Endothelial cell of umbilical vein (primary cell): Measurements from ENCODE around the gene ELAC2. TPM values are rescaled to one million over a fixed set of nuclear protein-coding genes. Genes with fewer than 3 reads are reported as not detected.

ENCODE experiments used
- BruUV-seq: library from RNA; stranded (reverse); fragments of 400-500 nt; replicated peaks from 2 replicates; lab custom pipeline; 2021; lab: Mats Ljungman, UMichigan
- CTCF ChIA-PET: fragments of 300-600, 350-600 bp; sonication (Branson Sonifier 250); formaldehyde crosslinking; loops from one replicate; lab custom pipeline; 2021; ENCODE audit warnings: antibody characterized with exemption, inconsistent platforms; lab: Charles Lee
- POLR2A ChIA-PET: fragments of 300-600, 350-600 bp; sonication (Branson Sonifier 250); formaldehyde crosslinking; loops from one replicate; lab custom pipeline; 2021; ENCODE audit warnings: antibody characterized with exemption, inconsistent platforms; lab: Charles Lee
- DNase-seq: peaks from one replicate; pipeline ENCODE4 v3.0.0-alpha.2; 2011; ENCODE audit warnings: low read depth, low spot score
- FAIRE-seq: peaks from 2 replicates; lab custom pipeline; 2011; peaks lifted over from hg19 to GRCh38; lab: Jason Lieb, UNC
- H2AFZ ChIP-seq: 2 replicates; pipeline ENCODE4 v1.6.0; 2012; ENCODE audit warnings: low read depth, low read length, control low read depth, inconsistent platforms
- H3K27ac ChIP-seq: 2 replicates; pipeline ENCODE4 v1.5.1; 2011; ENCODE audit warnings: low read depth, mild to moderate bottlenecking, control low read depth, low read length, moderate library complexity; ENCODE audit not compliant: insufficient read depth
- H3K27me3 ChIP-seq, 2 experiments: 2 replicates each; pipeline versions ENCODE4 v1.6.0 to v1.6.1; 2011; ENCODE audit warnings: low read length in 2 of 2, mixed read lengths in 1 of 2; ENCODE audit not compliant: control insufficient read depth in 2 of 2, insufficient read depth in 2 of 2
- H3K36me3 ChIP-seq, 2 experiments: 2 replicates in 1 of 2; 3 replicates in 1 of 2; pipeline ENCODE4 v1.5.1; 2011; ENCODE audit warnings: low read length in 2 of 2, mild to moderate bottlenecking in 1 of 2, moderate library complexity in 1 of 2; ENCODE audit not compliant: control insufficient read depth in 2 of 2, insufficient read depth in 2 of 2; ENCODE audit errors: extremely low read depth in 1 of 2
- H3K4me1 ChIP-seq: 3 replicates; pipeline ENCODE4 v1.5.1; 2011; ENCODE audit warnings: mild to moderate bottlenecking, low read length; ENCODE audit not compliant: control insufficient read depth, insufficient read depth; ENCODE audit errors: extremely low read depth
- H3K4me2 ChIP-seq: 2 replicates; pipeline ENCODE4 v1.6.1; 2011; ENCODE audit warnings: low read length, control low read depth, mixed read lengths; ENCODE audit not compliant: insufficient read depth
- H3K4me3 ChIP-seq, 3 experiments: fragments of 200-600 bp in 1 of 3; sonication (generic), shearing (Covaris generic) in 1 of 3; replicated peaks in 1 of 3; 2 replicates each; pipeline ENCODE4 v1.5.1; 2011 to 2016; ENCODE audit warnings: control low read depth in 3 of 3, low read length in 3 of 3, mild to moderate bottlenecking in 2 of 3, inconsistent platforms in 1 of 3, low read depth in 1 of 3, moderate library complexity in 1 of 3; ENCODE audit not compliant: insufficient read depth in 1 of 3
- H3K79me2 ChIP-seq: 2 replicates; pipeline ENCODE4 v1.6.0; 2012; ENCODE audit warnings: low read length, inconsistent platforms; ENCODE audit not compliant: control insufficient read depth, insufficient read depth
- H3K9ac ChIP-seq: replicated peaks from 2 replicates; pipeline ENCODE3; 2011; ENCODE audit warnings: low read length, control low read depth; ENCODE audit not compliant: insufficient read depth; ENCODE audit errors: extremely low read depth
- H3K9me1 ChIP-seq: replicated peaks from 3 replicates; pipeline ENCODE4 v1.6.0; 2011; ENCODE audit warnings: mild to moderate bottlenecking, low read length; ENCODE audit not compliant: control insufficient read depth, insufficient read depth; ENCODE audit errors: extremely low read depth
- H3K9me3 ChIP-seq: replicated peaks from 2 replicates; pipeline ENCODE4 v1.5.1; 2012; ENCODE audit warnings: low read length, inconsistent platforms; ENCODE audit not compliant: control insufficient read depth, insufficient read depth
- H4K20me1 ChIP-seq: replicated peaks from 2 replicates; pipeline ENCODE3; 2011; ENCODE audit warnings: mild to moderate bottlenecking, low read length; ENCODE audit not compliant: control insufficient read depth, insufficient read depth; ENCODE audit errors: extremely low read depth
- CTCF ChIP-seq, 2 donors: IDR thresholded peaks; 1 replicate in 1 of 2; 2 replicates in 1 of 2; pipeline ENCODE4 v1.5.1; 2011; ENCODE audit warnings: low read length in 2 of 2, mild to moderate bottlenecking in 2 of 2, moderate library complexity in 2 of 2, control low read depth in 1 of 2, inconsistent platforms in 1 of 2, low read depth in 1 of 2; ENCODE audit not compliant: insufficient read depth in 1 of 2; ENCODE audit errors: extremely low read depth in 1 of 2
- EZH2 ChIP-seq: IDR thresholded peaks from 2 replicates; pipeline ENCODE4 v1.6.1; 2012; ENCODE audit warnings: borderline replicate concordance, low read depth, mild to moderate bottlenecking, moderate library complexity, low read length, inconsistent platforms; ENCODE audit not compliant: severe bottlenecking
- FOS ChIP-seq: IDR thresholded peaks from 2 replicates; pipeline ENCODE4 v1.6.1; 2011; ENCODE audit warnings: mild to moderate bottlenecking, low read length, moderate library complexity, borderline replicate concordance; ENCODE audit not compliant: insufficient read depth
- GATA2 ChIP-seq: IDR thresholded peaks from 2 replicates; pipeline ENCODE4 v1.7.0; 2011; ENCODE audit warnings: low read depth, mild to moderate bottlenecking, moderate library complexity, mixed read lengths, low read length; ENCODE audit not compliant: insufficient read length, insufficient read depth
- JUN ChIP-seq: IDR thresholded peaks from 2 replicates; pipeline ENCODE4 v1.6.1; 2011; ENCODE audit warnings: borderline replicate concordance, low read depth; ENCODE audit not compliant: insufficient read length, insufficient read depth
- MAX ChIP-seq: IDR thresholded peaks from 2 replicates; pipeline ENCODE4 v1.6.1; 2011; ENCODE audit not compliant: insufficient read depth, insufficient read length
- MYC ChIP-seq: IDR thresholded peaks from one replicate; pipeline ENCODE4 v1.6.1; 2011; ENCODE audit warnings: mild to moderate bottlenecking, low read depth, low read length
- POLR2A ChIP-seq: IDR thresholded peaks from 2 replicates; pipeline ENCODE4 v1.6.1; 2012; ENCODE audit warnings: low read depth, mild to moderate bottlenecking, control low read depth, low read length
- POLR2AphosphoS5 ChIP-seq: IDR thresholded peaks from 2 replicates; pipeline ENCODE4 v1.6.1; 2012; ENCODE audit warnings: low read depth, mild to moderate bottlenecking, control low read depth, low read length, moderate library complexity; ENCODE audit not compliant: insufficient read depth
- dilution Hi-C: fragments of 300-500 bp; cut with MboI; formaldehyde crosslinking; loops from one replicate; pipeline ENCODE4 v1.15.0; 2019; ENCODE audit warnings: low sequenced_read_pairs; ENCODE audit not compliant: extremely low pct_ligation_motif_present
- intact Hi-C: fragments of 100-400 bp; cut with micrococcal nuclease; formaldehyde crosslinking; loops from one replicate; pipeline ENCODE4 v1.10.0; 2022
- polyA plus RNA-seq, 4 experiments: library from polyadenylated mRNA; depleted of rRNA in 3 of 4; stranded (reverse) in 3 of 4; unstranded in 1 of 4; fragments of >200 nt; gene quantifications; 2 replicates each; pipeline versions ENCODE4 v1.2.1 to v1.2.3, GENCODE V29; 2011 to 2012; ENCODE audit warnings: missing spikeins in 1 of 4
- total RNA-seq: library from RNA; stranded (reverse); gene quantifications from 2 replicates; pipeline ENCODE4 v1.2.3, GENCODE V29; 2021

ELAC2 gene
- total and polyA plus RNA-seq, 2 donors (not counting 3 experiments of a cell fraction or from before 2014, with no cell fraction given): 64.8 to 75.9 TPM

DNA sequence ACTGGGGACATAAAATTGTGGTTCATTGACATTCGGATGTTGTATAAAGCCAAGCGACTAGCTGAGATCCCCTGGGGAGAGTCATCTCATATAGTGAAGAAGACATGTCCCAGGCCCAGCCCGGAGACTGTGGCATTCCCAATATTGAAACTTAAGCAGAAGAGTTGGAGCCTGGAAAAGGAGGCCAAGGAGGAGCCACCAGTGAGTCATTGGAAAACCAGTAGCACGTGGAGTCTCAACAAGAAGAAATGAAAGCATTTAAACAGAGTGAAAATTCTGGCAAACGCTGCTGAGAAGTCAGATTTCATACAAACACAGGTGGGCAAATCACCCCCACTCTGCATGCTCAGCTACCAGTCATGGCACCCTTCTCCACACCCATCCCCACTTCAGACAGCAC, 9.4 kb upstream of the ELAC2 start:
- intact Hi-C loops (no loop called here), dilution Hi-C loops (no loop called here)
- Histone ChIP-seq H3K9ac (no peak overlapping the region), H3K4me1 (no peaks in the 10 kb centered on the region), H3K27ac (no peak overlapping the region), H3K4me3 (no peak overlapping the region), H3K27me3 (no peaks in the 10 kb centered on the region), H3K79me2 (no peaks in the 10 kb centered on the region), H3K4me2 (no peak overlapping the region), H3K9me3 (no peaks in the 10 kb centered on the region), H3K36me3 (no peaks in the 10 kb centered on the region), H4K20me1 (no peaks in the 10 kb centered on the region), H2AFZ (no peak overlapping the region), H3K9me1 (no peaks in the 10 kb centered on the region)
- no TSS peak for BruUV-seq
- POLR2A ChIA-PET: no interaction called here
- TF ChIP-seq MYC: no peak
- no peak for TF ChIP-seq EZH2
- no peak for TF ChIP-seq MAX
- no peak for TF ChIP-seq CTCF (IDR thresholded peaks at IDR 0.05; ENCODE audit: extremely low read depth in 1 of 2, insufficient read depth in 1 of 2, low read depth in 1 of 2, low read length in 2 of 2)
- no peak for TF ChIP-seq POLR2A
- no peak for TF ChIP-seq JUN
- DNase-seq (no peak), FAIRE-seq (no peak)
- CTCF ChIA-PET: interaction anchor here (0.7 kb wide), 1 partner anchor 9 kb away, joined by 4 read pairs; the partner anchor contains the start of gene ELAC2

DNA sequence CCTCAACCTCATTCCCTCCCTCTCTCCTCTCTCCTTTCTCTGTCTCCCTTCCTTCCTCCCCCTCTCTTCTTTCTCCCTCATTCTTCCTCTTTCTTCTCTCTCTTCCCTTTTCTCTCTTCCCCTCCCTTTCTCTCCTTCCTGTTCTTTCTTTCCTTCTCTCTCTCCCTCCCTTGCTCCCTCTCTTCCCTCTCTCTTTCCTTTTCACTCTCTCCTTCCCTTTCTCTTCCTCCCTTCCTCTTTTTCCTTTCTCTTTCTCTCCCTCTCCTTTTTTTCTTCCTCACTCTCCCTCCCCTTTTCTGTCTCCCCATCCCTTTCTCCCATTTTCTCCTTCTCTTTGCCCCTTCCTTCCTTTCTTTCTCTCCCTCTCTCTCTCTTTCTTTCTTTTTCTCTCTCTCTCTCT, 7.9 kb upstream of the ELAC2 start:
- no peak overlapping the region for H2AFZ ChIP-seq
- no peaks in the 10 kb centered on the region for H3K4me1 ChIP-seq
- dilution Hi-C loops: no loop called here
- no peaks in the 10 kb centered on the region for H3K9me3 ChIP-seq
- ChIA-PET POLR2A (no interaction called here), CTCF (no interaction called here)
- no peaks in the 10 kb centered on the region for H3K79me2 ChIP-seq
- H4K20me1 ChIP-seq: no peaks in the 10 kb centered on the region
- intact Hi-C loops: no loop called here
- H3K27me3 ChIP-seq: no peaks in the 10 kb centered on the region
- FAIRE-seq (no peak), DNase-seq (no peak)
- TF ChIP-seq POLR2A (no peak), GATA2 (no peak), MAX (no peak), FOS (no peak), POLR2AphosphoS5 (no peak), CTCF (IDR thresholded peaks at IDR 0.05; ENCODE audit: extremely low read depth in 1 of 2, insufficient read depth in 1 of 2, low read depth in 1 of 2, low read length in 2 of 2) (no peak), MYC (no peak), JUN (no peak), EZH2 (no peak)
- H3K9me1 ChIP-seq: no peaks in the 10 kb centered on the region
- H3K4me2 ChIP-seq: no peak overlapping the region
- H3K9ac ChIP-seq: no peak overlapping the region
- no peak overlapping the region for H3K4me3 ChIP-seq
- no peaks in the 10 kb centered on the region for H3K36me3 ChIP-seq
- no peak overlapping the region for H3K27ac ChIP-seq
- no TSS peak for BruUV-seq
